DOHH2 (cell line): Measurements from ENCODE around the gene RABL6.

Experiments used
- CTCF ChIP-seq: fragments of 200-600 bp; sonication (generic); IDR thresholded peaks from one replicate; pipeline ENCODE4 v1.5.1; 2014; ENCODE audit warnings: antibody characterized with exemption, mild to moderate bottlenecking, low read depth, low read length; ENCODE audit not compliant: poor library complexity, severe bottlenecking
- EZH2phosphoT487 ChIP-seq: fragments of 200-600 bp; sonication (generic); IDR thresholded peaks from 2 replicates; pipeline ENCODE4 v1.6.1; 2017; ENCODE audit warnings: borderline replicate concordance, mild to moderate bottlenecking, antibody characterized with exemption, low read length, moderate library complexity, mixed read lengths

- TF ChIP-seq CTCF (no peak), EZH2phosphoT487 (no peak)
Observed at GRCh38 chr9:136848393-136849037, 40.8 kb downstream of the RABL6 start.
